ENCODE data around the gene CFAP97.

The CFAP97 gene

DNA sequence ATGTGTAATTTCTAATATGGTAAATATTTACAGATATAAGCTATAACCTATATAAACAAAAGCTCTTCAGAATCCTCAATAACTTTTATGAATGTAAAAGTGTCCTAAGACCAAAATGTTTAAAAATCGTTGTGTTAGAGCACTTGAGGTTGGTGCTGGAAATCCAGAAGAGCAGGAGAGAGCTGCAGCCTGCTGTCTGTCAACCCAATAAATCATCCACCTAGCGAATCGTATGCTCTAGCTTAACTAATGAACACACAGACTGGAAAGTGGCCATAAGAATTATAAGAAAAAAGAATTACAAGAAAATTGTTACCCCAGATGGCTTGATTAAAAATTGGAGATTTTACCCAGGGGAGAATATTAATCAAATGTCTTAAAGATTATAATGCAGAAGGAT is 17.0 kb downstream of the CFAP97 start:
- no peak for DNase-seq (ENCODE audit: low read depth, low spot score)
- H3K4me3 ChIP-seq (ENCODE audit: low read depth, low read length) = no peak overlapping the region
- TF ChIP-seq, protein P1, sequence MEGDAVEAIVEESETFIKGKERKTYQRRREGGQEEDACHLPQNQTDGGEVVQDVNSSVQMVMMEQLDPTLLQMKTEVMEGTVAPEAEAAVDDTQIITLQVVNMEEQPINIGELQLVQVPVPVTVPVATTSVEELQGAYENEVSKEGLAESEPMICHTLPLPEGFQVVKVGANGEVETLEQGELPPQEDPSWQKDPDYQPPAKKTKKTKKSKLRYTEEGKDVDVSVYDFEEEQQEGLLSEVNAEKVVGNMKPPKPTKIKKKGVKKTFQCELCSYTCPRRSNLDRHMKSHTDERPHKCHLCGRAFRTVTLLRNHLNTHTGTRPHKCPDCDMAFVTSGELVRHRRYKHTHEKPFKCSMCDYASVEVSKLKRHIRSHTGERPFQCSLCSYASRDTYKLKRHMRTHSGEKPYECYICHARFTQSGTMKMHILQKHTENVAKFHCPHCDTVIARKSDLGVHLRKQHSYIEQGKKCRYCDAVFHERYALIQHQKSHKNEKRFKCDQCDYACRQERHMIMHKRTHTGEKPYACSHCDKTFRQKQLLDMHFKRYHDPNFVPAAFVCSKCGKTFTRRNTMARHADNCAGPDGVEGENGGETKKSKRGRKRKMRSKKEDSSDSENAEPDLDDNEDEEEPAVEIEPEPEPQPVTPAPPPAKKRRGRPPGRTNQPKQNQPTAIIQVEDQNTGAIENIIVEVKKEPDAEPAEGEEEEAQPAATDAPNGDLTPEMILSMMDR (IDR thresholded peaks at IDR 0.05; ENCODE audit: insufficient read depth, low read length, missing control alignments) = no peak
- POLR2A ChIA-PET = no interaction called here
- CTCF ChIA-PET = interaction anchor here (1.0 to 7.5 kb wide), 4 partner anchors 9 to 210 kb away, joined by 3 to 121 read pairs (median 50); partner anchors contain the start of genes ANKRD37 and LRP2BP

DNA sequence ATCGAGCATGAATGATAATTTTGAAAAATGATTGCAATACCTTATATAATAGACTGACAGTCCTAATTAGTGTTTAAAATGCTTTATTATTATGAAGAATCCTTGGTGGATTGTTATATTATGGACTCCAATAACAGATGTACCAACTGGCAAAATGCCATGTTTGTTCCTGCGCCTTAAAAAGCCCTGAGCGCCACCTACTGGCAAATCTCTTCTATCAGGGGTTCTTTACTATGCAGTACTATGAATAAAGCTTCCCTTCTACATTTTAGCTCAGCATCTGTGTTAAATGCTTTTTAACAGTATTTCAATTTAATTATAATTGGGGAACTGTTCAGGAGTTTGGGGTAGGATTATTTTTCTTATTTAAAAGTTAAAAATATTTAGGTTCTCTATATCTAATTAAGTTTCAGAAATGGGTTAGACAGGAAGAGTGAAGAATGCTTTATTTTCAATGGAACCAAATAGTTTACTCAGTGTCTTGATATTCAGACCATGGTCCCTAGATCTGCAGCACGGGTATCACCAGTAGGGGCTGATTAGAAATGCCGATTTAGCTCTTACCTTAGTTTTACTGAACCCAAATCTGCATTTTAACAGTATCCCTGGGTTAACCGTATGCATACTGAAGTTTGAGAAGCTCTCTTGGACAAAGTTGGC is 20.0 kb downstream of the CFAP97 start:
- no peak for DNase-seq (ENCODE audit: low read depth, low spot score)
- H3K4me3 ChIP-seq (ENCODE audit: low read depth, low read length) = no peak overlapping the region
- ChIA-PET CTCF (interaction anchor here (0.6 to 7.5 kb wide), 32 partner anchors 10 to 854 kb away, joined by 3 to 121 read pairs (median 4); partner anchors contain the start of genes ANKRD37, LRP2BP, SLC25A4 and UFSP2), POLR2A (interaction anchor here (1.2 kb wide), 1 partner anchor 41 kb away, joined by 5 read pairs; the partner anchor contains the start of gene SLC25A4)
- TF ChIP-seq, protein P1 (IDR thresholded peaks at IDR 0.05; ENCODE audit: insufficient read depth, low read length, missing control alignments) = peak; percentile 75

DNA sequence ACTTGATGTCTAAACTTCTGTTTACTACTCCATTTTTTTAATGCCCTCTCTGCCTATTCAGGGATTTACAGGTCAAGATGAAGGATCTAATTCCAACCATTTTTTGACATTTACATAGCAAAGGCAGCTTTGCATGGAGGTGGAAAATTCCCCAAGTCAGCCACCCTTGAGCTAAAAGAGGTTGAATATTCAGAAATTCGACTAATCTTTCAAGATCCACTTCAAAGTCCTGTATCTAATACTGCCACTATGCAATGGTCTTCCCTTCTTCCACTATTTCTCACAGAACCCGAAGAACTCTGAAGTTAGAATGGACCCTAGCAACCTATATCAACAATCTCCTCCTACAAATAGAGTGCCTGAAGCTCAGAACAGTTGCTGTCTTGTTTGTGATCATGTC is 21.6 kb downstream of the CFAP97 start:
- ChIA-PET POLR2A (no interaction called here), CTCF (interaction anchor here (1.0 to 7.5 kb wide), 10 partner anchors 9 to 215 kb away, joined by 3 to 121 read pairs (median 12); partner anchors contain the start of genes ANKRD37 and LRP2BP)
- no peak overlapping the region for H3K4me3 ChIP-seq (ENCODE audit: low read depth, low read length)
- TF ChIP-seq, protein P1 (IDR thresholded peaks at IDR 0.05; ENCODE audit: insufficient read depth, low read length, missing control alignments) = no peak
- no peak for DNase-seq (ENCODE audit: low read depth, low spot score)

DNA sequence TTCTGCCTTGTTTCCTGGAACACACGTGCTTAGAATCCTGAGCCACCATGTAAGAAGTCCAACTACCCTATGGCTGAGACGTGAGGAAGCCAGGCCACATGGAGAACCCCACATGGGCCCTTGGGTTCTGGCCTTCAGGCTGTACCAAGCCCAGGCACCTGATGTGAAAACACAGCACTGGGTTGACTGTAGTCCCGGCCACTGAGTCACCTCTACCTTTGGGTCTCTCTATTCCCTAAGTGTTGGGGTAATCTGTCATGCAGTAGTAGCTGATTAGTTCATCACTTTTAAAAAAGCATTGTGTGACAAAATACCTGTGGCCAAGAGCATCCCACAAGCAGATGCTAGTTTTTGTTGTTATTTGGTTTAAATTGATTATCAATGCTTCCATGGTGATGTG is 24.3 kb downstream of the CFAP97 start:
- no peak overlapping the region for H3K4me3 ChIP-seq (ENCODE audit: low read depth, low read length)
- ChIA-PET CTCF (no interaction called here), POLR2A (no interaction called here)
- TF ChIP-seq, protein P1 (IDR thresholded peaks at IDR 0.05; ENCODE audit: insufficient read depth, low read length, missing control alignments) = no peak
- no peak for DNase-seq (ENCODE audit: low read depth, low spot score)

DNA sequence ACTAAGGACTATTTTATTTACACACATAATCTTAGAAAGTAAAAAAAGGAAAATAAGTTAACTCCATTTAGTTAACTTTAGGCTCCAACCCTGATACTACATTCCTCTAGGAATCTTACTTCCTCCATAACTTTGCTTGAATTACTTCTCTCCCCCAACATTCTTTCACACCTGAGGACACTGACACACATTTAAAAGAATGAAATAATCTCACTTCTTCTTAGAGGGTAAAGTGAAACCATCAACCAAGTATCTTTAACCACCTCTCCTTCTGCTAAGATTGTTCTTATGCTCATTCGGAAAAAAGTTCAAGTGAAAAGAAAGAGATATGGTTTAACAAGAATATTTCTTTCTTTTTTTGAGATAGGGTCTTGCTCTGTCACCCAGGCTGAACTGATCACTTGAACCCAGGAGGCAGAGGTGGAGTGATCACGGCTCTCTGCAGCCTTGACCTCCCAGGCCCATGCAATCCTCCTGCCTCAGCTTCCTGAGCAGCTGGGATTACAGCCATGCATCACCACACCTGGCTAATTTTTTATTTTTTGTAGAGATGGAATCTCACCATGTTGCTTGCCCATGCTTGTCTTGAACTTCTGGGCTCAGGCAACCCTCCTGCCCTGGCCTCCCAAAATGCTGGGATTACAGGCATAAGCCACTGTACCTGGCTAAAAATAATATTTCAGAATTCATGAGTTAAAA is 32.3 kb downstream of the CFAP97 start:
- H3K4me3 ChIP-seq (ENCODE audit: low read depth, low read length) = no peak overlapping the region
- TF ChIP-seq, protein P1 (IDR thresholded peaks at IDR 0.05; ENCODE audit: insufficient read depth, low read length, missing control alignments) = no peak
- CTCF ChIA-PET = interaction anchor here (5.1 kb wide), 1 partner anchor 13 kb away, joined by 71 read pairs; no protein-coding TSS in a partner anchor
- POLR2A ChIA-PET = no interaction called here
- DNase-seq (ENCODE audit: low read depth, low spot score) = no peak

DNA sequence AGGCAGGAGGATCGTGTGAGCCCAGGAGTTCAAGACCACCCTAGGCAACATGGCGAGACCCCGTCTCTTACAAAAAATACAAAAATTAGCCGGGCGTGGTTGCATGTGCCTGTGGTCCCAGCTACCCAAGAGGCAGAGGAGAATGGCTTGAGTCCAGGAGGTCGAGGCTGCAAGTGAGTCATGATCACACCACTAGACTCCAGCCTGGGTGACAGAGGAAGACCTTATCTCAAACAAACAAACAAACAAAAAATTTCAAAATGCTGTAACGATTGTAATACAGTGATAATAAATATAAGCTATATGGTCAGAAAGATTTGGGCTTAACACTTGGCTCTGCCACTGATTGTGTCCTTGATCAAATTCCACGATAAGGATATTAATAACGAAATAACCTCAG is 36.6 kb downstream of the CFAP97 start:
- no peak overlapping the region for H3K4me3 ChIP-seq (ENCODE audit: low read depth, low read length)
- ChIA-PET CTCF (interaction anchor here (1.4 to 2.4 kb wide), 2 partner anchors 16 to 18 kb away, joined by 3 to 14 read pairs; no protein-coding TSS in a partner anchor), POLR2A (no interaction called here)
- TF ChIP-seq, protein P1 (IDR thresholded peaks at IDR 0.05; ENCODE audit: insufficient read depth, low read length, missing control alignments) = no peak
- DNase-seq (ENCODE audit: low read depth, low spot score) = no peak
